Muscle layer of duodenum (tissue), 2 donors: Measurements from ENCODE around the gene DCC.

Experiments
- H3K27ac ChIP-seq: one replicate; pipeline ENCODE4 v1.7.0; 2013; ENCODE audit warnings: mild to moderate bottlenecking, low read length
- H3K27me3 ChIP-seq: one replicate; pipeline ENCODE4 v1.7.0; 2013; ENCODE audit warnings: low read depth, mild to moderate bottlenecking, control low read depth, low read length
- H3K36me3 ChIP-seq, 2 donors: one replicate each; pipeline ENCODE4 v1.7.0; 2013; ENCODE audit warnings: low read length in 2 of 2, control low read depth in 1 of 2, mild to moderate bottlenecking in 1 of 2; ENCODE audit not compliant: insufficient read depth in 2 of 2, control insufficient read depth in 1 of 2
- H3K4me1 ChIP-seq, 2 donors: one replicate each; pipeline ENCODE4 v1.7.0; 2013; ENCODE audit warnings: low read length in 2 of 2, mild to moderate bottlenecking in 2 of 2, control low read depth in 1 of 2, moderate library complexity in 1 of 2; ENCODE audit not compliant: insufficient read depth in 2 of 2, control insufficient read depth in 1 of 2
- H3K4me3 ChIP-seq, 2 donors: one replicate each; pipeline ENCODE4 v1.7.0; 2013; ENCODE audit warnings: low read length in 2 of 2, low read depth in 1 of 2, mild to moderate bottlenecking in 1 of 2
- H3K9me3 ChIP-seq, 2 donors: one replicate each; pipeline ENCODE4 v1.7.0; 2013; ENCODE audit warnings: low read length in 2 of 2, control low read depth in 1 of 2, mild to moderate bottlenecking in 1 of 2; ENCODE audit not compliant: control insufficient read depth in 1 of 2
- donor health status: healthy.

Gene DCC

DNA sequence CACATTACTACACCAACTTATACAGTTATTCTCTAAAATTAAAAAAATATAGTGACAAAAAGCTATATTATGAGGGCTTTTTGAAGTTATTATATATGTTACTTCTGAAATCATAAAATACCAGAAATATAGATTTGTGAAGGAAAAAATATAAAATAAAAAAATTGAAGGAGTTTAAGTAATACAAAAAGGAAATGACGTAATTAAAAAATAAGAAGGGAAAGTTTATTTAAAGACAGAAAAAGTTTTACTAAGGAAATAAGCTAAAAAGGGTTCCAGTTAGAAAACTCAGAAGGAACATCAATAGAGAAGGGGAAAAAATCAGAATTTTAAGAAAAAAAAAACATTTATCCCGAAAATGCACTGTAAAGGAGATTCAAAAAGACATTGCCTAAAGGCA, 1187.4 kb downstream of the DCC start:
- Histone ChIP-seq H3K27ac (no peak overlapping the region), H3K27me3 (no peaks in the 10 kb centered on the region), H3K4me3 (no peak overlapping the region), H3K36me3 (no peaks in the 10 kb centered on the region), H3K4me1 (no peaks in the 10 kb centered on the region), H3K9me3 (peaks cover 0 to under 1% of the 10 kb centered on the region in 2 donors)

DNA sequence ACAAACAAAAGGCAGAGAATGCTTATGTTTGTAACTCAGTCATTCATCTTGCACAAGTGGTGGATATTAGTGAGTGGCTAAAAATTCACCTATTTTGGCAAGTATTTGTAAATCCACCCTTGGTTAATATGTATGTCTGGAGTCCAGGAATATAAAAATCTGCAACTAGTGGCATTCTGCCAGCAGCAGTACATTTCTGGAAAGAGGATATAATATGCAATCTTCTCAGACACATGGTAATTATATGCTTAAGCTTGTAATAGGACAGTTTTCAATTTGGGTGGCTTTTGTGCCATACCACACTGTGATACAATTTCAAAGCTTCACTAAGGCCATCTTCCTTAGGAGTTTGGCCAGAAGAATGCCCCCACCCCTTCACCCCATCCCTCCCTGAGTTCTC, 1191.2 kb downstream of the DCC start:
- no peaks in the 10 kb centered on the region for H3K36me3 ChIP-seq
- H3K4me1 ChIP-seq: no peaks in the 10 kb centered on the region
- H3K4me3 ChIP-seq: no peak overlapping the region
- no peaks in the 10 kb centered on the region for H3K27me3 ChIP-seq
- no peak overlapping the region for H3K27ac ChIP-seq
- H3K9me3 ChIP-seq: no peaks in the 10 kb centered on the region

- Histone ChIP-seq H3K27me3 (no peaks in the 10 kb centered on the region), H3K36me3 (no peaks in the 10 kb centered on the region), H3K4me3 (no peak overlapping the region), H3K27ac (no peak overlapping the region), H3K4me1 (no peaks in the 10 kb centered on the region), H3K9me3 (no peaks in the 10 kb centered on the region)
Measured at GRCh38 chr18:53531896-53532295, 1191.9 kb downstream of the DCC start.

- H3K4me3 ChIP-seq: no peak overlapping the region
- H3K9me3 ChIP-seq: no peaks in the 10 kb centered on the region
- no peaks in the 10 kb centered on the region for H3K27me3 ChIP-seq
- no peaks in the 10 kb centered on the region for H3K4me1 ChIP-seq
- no peak overlapping the region for H3K27ac ChIP-seq
- no peaks in the 10 kb centered on the region for H3K36me3 ChIP-seq
Measured at GRCh38 chr18:53534203-53534602, 1194.2 kb downstream of the DCC start.

DNA sequence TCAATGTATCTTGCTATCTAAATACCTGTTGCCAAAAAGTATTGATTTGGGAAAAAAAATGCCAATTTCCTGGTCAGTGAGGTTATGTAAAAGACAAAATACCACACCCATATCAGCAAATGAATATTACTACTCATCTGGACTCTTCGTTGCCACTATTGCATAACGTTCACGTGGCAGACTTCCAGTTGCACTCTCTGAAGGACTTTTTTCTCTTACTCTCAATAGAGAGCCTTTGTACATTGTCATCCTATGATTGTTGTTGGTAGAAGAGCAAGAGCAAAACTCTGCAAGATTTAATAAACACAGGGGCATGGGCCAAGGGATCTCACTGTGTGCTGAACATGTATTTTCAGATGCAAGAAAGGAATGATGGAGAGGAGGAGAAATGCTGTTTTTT, 1194.7 kb downstream of the DCC start:
- H3K27ac ChIP-seq: no peak overlapping the region
- no peaks in the 10 kb centered on the region for H3K9me3 ChIP-seq
- no peaks in the 10 kb centered on the region for H3K36me3 ChIP-seq
- H3K4me1 ChIP-seq: no peaks in the 10 kb centered on the region
- H3K27me3 ChIP-seq: no peaks in the 10 kb centered on the region
- H3K4me3 ChIP-seq: no peak overlapping the region

DNA sequence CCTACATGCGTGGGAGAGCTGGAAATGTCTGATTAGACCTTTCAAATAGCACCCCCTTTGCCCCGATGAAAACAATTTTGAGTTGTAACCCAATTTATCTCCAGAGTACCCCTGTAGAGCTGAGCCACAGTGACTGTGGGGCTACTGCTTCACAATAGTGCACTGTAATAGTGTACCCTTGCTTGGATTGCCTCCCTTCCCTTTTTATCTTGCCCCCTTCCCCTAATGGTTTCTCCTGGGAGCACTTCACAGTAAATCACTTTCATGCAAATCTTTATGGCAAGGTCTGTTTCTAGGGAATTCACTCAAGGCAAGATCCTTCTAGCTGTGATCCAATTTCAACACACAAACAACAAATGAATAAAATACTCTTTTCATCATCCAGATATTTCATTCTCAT, 1196.9 kb downstream of the DCC start:
- Histone ChIP-seq H3K27me3 (no peaks in the 10 kb centered on the region), H3K27ac (no peak overlapping the region), H3K4me1 (no peaks in the 10 kb centered on the region), H3K4me3 (no peak overlapping the region), H3K9me3 (no peaks in the 10 kb centered on the region), H3K36me3 (no peaks in the 10 kb centered on the region)

DNA sequence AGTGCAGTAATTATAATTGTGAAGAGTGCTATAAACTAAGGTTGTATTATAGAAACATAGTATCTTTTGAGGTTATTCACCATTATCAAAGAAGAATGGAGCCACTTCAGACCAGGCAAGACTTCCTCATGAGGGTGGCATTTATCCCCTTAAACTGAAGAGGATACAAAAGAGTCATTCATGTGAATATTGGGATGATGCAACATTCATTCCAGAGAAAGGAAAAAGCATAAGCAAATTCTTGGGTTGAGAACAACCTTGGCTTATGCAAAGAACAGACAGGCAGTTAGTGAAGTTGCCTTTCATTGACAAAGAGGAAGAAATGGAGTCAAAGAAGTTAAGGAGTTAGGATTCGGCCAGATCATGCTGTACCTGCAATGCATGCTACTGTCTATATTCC, 1201.9 kb downstream of the DCC start:
- H3K27me3 ChIP-seq: no peaks in the 10 kb centered on the region
- no peaks in the 10 kb centered on the region for H3K9me3 ChIP-seq
- no peaks in the 10 kb centered on the region for H3K4me1 ChIP-seq
- no peak overlapping the region for H3K4me3 ChIP-seq
- no peaks in the 10 kb centered on the region for H3K36me3 ChIP-seq
- H3K27ac ChIP-seq: no peak overlapping the region

DNA sequence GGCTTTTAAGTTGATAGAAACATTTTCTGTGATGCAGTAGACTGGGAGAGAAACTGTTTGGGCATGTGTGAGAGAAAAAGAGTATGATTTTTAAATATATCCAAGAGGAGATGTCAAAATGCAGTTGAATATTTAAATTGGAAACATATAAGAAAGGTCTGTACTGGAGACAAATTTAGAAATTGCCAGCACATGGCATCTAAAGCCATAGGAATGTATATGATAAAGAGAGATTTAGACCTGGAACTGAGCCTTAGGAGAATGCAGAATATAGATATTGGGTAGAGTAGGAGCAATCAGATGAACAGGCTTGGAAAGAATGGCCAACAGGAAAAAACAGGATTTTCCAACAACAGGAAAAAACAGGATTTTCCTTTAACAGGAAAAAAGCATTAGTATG, 1203.7 kb downstream of the DCC start:
- Histone ChIP-seq H3K4me3 (no peak overlapping the region), H3K9me3 (no peaks in the 10 kb centered on the region), H3K27ac (no peak overlapping the region), H3K36me3 (no peaks in the 10 kb centered on the region), H3K4me1 (no peaks in the 10 kb centered on the region), H3K27me3 (no peaks in the 10 kb centered on the region)

- H3K4me3 ChIP-seq: no peak overlapping the region
- no peak overlapping the region for H3K27ac ChIP-seq
- H3K27me3 ChIP-seq: no peaks in the 10 kb centered on the region
- no peaks in the 10 kb centered on the region for H3K9me3 ChIP-seq
- no peaks in the 10 kb centered on the region for H3K36me3 ChIP-seq
- no peaks in the 10 kb centered on the region for H3K4me1 ChIP-seq
Measured at GRCh38 chr18:53544917-53545316, 1204.9 kb downstream of the DCC start.

DNA sequence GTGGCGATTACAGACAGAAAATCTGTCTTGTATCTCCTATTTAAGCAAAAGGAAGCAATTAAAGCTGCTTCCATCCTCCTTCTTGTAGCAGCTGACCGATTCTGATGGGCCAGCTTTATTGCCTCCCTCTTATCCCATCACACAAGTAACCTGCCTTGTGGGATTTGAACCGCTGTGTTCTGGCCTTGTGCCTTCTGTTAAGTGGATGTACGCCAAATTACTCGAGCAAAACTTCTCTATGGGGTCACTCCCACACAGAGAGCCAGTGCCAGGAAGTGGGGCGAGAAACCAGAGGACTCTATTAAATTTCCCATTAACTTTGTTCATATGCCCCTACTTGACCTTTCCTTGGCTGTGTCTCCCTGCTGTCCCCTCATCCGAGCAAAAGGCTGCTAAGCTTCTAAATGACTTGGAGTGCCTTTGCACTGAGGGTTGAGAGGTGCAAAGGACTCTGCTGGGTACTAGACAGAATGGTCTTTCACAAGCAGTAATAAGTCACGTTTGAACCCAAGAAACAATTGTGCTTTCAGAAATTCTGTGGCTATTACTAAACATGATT, 1212.0 kb downstream of the DCC start:
- no peaks in the 10 kb centered on the region for H3K27me3 ChIP-seq
- no peak overlapping the region for H3K4me3 ChIP-seq
- no peaks in the 10 kb centered on the region for H3K4me1 ChIP-seq
- H3K27ac ChIP-seq: no peak overlapping the region
- no peaks in the 10 kb centered on the region for H3K36me3 ChIP-seq
- H3K9me3 ChIP-seq: no peaks in the 10 kb centered on the region

DNA sequence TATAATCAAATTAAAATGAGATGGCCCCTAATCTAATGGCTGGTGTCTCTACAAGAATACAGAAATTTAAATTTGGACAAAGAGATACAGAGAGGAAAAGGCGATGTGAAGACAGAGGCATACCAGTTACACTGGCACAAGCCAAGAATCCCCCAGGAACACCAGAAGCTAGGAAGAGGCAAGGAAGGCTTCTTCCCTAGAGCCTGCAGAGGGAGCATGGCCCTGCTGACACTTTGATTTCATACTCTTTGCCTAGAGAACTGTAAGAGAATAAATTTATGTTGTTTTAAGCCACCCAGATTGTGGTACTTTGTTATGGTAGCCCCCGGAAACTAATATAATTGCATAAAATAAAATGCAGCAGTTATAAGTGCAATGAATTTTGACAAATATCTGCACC, 1213.0 kb downstream of the DCC start:
- no peaks in the 10 kb centered on the region for H3K9me3 ChIP-seq
- H3K36me3 ChIP-seq: no peaks in the 10 kb centered on the region
- H3K4me1 ChIP-seq: no peaks in the 10 kb centered on the region
- no peak overlapping the region for H3K27ac ChIP-seq
- no peak overlapping the region for H3K4me3 ChIP-seq
- H3K27me3 ChIP-seq: no peaks in the 10 kb centered on the region

GRCh38 chr18:53556450-53556849, 1216.5 kb downstream of the DCC start:
- Histone ChIP-seq H3K9me3 (peaks cover 0 to 5% of the 10 kb centered on the region in 2 donors), H3K4me3 (no peak overlapping the region), H3K36me3 (no peaks in the 10 kb centered on the region), H3K4me1 (no peaks in the 10 kb centered on the region), H3K27me3 (no peaks in the 10 kb centered on the region), H3K27ac (no peak overlapping the region)
